Activated T-cell treated with anti-CD3 and anti-CD28 coated beads for 24 hours (primary cell): ENCODE results near the gene D2HGDH.
A peak's percentile ranks its signal among the peaks of the same experiment; 100 is the strongest.

ENCODE experiments used
- DNase-seq: peaks from one replicate; pipeline ENCODE4 v3.0.0-alpha.2; 2020; ENCODE audit warnings: low read depth

Gene D2HGDH

DNA sequence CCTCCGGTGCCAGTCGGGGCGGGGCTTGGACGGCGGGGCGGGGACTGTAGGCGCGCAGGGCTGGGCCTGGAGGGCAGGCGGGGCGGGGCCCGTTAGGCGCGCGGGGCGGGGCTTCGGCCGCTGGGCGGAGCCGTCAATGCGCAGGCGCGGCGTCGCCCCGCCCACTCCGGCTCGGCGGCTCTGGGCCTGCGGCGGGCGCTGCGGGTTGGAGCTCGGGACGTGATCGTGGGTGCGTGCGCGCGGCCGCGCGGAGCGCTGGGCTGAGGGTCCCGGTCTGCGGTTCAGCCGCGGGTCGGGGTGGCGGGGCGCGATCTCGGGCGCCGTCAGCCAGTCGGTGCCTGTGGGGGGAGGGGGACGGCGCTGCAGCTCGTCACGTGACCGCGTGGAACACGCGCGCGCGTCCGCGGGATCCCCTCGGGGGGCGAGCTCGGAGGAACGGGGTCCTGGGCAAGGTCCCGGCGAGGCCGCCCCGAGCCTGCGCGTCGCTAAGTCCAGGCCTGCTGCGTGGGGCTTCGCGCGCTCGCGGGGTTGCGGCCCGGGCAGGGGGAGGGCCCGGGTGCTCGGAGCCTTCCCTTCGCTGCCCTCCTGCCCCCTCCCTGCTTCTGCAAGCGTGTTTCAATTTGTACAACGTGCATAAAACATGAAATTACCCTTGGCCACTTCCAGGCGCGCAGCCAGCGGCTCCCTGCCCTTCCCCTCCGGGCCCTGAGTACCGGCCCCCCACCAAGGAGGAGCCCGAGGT, at the start of gene D2HGDH:
TSS of gene D2HGDH (plus strand) at position 164 of the 742 bp plus-strand sequence. CDS start 595 bp downstream, outside the sequence.
- DNase-seq: peak; percentile 88

GRCh38 chr2:241686324-241686649, 48.1 kb upstream of the D2HGDH start:
- DNase-seq: no peak

GRCh38 chr2:241686650-241687425, 47.6 kb upstream of the D2HGDH start, which contains the start of gene DTYMK:
TSS of gene DTYMK (minus strand) at chr2:241686815. CDS start at chr2:241686783, 32 bp downstream.
- peak; percentile 95 for DNase-seq

GRCh38 chr2:241689306-241689705, 45.1 kb upstream of the D2HGDH start:
- no peak for DNase-seq

GRCh38 chr2:241690202-241690717, 44.2 kb upstream of the D2HGDH start:
- DNase-seq: no peak

DNA sequence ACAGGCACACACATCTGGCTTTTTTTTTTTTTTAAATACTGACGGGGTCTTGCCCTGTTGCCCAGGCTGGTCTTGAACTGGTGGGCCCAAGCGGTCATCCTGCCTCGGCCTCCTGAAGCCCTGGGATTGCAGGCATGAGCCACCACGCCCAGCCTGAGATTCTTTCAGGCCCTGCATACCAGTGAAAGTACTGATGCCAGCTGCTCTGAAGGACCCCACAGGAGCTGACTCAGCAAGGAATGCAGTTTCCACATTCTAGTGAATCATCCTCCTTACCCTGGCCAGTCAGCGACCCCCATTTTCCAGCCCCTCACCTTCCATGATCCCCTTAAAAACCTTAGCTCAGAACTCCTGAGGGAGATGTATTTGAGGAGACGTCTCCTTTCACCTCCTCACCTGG, 42.0 kb upstream of the D2HGDH start:
- DNase-seq: no peak

DNA sequence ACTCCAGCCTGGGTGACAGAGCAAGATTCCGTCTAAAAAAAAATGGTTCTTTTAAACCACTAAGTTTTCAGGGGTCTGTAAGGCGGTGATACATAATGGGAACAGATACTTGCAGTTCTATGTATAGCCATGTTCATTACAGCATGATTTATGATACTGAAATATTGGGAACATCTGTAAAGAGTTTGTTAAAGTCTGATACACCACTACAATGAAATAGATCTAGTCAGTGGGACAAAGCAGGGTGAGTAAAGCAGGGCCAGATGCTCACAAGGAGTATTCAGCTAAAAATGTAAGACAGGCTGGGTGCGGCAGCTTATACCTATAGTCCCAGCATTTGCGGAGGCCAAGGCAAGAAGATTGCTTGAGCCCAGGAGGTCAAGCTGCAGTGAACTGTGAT, 38.8 kb upstream of the D2HGDH start:
- DNase-seq: no peak

DNA sequence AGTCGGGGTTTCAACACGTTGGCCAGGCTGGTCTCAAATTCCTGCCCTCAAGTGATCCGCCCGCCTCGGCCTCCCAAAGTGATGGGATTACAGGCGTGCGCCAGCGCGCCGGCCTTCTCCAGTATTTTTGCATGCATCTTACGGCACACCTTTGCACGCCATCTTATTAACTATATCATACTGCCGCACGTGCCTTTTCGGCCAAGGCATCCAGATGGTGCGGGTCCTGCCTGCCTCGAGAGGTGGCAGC, 33.4 kb upstream of the D2HGDH start:
- no peak for DNase-seq

DNA sequence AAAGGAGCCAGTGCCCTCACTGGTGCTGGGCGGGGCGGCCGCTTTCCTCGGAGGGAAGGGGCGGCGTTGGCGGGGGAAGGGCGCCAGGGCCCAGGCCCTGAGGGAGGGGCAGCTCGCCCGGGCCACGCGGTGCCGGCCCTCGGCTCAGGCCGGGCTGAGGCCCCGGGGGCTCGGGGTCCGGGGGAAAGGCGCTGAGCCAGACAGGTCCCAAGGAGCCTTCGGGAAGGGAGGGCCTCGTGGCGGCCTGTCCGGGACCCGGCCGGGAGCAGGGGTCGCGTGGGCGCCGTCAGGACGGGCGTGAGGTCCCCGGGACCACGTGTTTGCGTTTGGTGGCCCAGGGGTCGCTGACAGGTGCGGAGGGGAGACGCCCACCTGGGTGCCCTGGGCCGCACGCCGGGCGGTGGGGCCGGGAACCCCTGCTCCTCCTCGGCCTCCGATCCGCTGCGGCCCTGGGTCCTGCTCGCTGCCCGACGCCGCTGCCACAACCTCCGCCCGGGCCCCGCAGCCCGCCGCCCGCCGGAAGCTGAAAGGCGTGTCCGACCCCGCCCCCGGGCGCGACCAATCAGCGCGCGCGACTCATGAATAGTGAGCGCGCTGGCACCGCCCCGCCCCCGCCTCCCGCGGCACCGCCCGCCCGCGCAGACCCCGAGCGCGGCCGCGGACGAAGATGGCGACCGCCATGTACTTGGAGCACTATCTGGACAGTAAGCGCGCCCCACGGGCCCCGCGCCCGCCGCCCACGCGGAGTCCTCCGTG, 32.9 kb upstream of the D2HGDH start, which contains the start of gene ING5:
TSS of gene ING5 (plus strand) at position 641 of the 756 bp plus-strand sequence. CDS start at position 668, 27 bp downstream.
- peak; percentile 95 for DNase-seq

DNA sequence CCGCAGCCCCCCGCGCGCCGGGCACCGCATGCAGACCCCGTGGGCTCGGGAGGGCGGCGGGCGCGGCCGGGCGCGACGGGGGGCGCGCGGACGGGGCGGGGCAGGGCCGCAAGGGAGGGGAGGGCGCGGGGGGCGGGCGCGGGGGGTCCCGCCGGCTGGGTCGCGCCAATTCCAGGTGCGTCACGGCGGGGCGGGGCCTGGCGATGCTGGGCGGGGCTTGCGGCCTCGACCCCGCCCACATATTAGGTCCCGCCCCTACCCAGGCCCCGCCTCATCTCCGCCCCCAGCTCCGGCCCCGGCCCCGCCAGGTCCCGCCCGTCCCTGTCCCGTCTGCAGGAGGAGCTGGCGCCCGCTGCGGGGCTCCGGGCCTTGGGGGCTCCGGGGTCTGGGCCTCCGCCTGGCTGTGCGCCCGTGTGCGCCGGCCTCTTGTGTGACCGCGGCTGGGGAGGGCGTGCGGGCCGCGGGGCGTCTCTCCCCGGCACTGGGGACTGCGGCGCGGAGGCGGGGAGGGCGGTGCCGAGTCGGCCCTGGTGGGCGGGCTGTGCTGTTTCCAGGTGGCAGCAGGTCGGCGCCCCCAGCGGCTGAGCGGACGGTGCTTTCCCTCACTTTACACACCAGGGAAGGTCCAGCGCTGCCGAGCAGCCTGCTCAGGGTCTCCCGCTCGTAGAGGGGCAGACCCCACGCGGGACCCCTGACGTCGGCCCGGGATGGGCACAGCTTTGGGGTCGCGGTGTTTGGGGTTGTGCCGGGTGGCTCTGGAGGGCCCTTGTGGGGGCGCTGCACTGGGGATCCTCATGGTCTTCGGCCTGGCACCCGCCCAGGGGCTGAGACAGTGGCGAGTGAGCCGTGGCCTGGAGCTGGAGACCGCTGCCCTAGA, 32.0 kb upstream of the D2HGDH start:
- DNase-seq: peak; percentile 82

DNA sequence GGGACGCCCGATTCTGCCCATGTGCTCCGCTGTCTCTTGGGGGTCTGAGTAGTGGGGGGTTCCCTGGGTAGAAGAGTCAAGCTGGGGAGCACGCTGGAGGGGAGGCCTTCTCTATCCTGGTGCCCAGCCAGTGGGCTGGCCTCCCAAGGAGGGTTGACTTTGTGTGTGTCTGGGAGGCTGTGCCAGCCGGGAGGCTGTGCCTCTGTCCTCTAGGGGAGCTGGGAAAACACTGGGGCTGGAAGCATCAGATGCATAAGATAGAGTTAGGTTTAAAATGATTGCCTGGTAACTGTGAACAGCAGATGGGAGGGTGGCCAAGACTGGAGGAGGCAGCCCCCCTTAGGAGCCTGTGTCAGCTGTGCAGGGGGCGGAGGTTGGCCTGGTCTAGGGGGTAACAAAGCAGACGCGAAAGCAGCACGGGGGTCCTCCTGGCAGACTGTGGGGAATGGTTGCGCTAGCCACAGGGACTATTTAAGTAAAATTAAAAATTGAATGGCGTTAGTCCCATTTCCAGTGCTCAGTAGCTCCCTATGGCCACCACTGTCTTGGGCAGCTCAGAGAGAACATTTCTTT, 31.3 kb upstream of the D2HGDH start:
- no peak for DNase-seq

DNA sequence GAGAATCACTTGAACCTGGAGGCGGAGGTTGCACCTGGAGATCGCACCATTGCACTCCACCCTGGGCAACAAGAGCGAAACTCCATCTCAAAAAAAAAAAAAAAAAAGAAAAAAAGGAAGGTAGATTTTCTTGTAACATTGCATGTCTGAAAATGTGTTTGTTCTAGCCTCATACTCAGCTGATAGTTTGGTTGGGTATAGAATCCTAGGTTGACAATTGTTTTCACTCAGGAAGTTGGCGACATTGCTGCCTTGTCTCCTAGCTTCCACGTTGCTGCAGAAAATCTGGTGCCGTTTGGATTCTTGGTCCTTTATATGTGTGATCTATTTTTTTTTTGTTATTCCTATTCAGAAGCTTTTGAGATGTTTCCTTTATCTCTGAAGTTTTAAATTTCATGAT, 27.9 kb upstream of the D2HGDH start:
- DNase-seq: no peak

GRCh38 chr2:241708879-241709278, 25.6 kb upstream of the D2HGDH start:
- DNase-seq: no peak

DNA sequence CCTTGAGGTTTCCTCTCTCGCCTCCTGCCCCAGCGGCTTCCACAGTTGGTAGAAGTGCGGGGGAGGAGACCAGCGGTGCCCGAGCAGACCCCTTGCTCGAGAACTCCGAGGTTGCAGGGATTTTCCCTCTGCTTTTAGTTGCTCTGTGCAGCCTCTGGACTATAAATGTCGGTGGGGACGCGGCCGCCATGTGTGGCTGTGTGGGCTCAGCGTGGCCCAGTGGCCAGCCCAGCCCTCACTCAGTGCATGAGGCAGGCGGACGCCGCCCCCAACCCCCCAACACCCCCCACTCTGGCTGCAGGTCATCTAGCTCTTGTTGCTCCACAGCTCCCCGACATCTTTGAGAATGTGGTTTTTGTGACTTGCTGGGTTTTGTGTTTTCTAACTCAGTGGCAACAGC, 15.3 kb upstream of the D2HGDH start:
- DNase-seq: no peak

GRCh38 chr2:241720099-241720498, 14.3 kb upstream of the D2HGDH start:
- no peak for DNase-seq

- DNase-seq: no peak
These were observed 13.9 kb upstream of the D2HGDH start for GRCh38 chr2:241720560-241720959.

- DNase-seq: no peak
These were observed 12.6 kb upstream of the D2HGDH start for GRCh38 chr2:241721852-241722251.

GRCh38 chr2:241722896-241723454, 11.5 kb upstream of the D2HGDH start:
- DNase-seq: no peak

- no peak for DNase-seq
These were observed 10.0 kb upstream of the D2HGDH start for GRCh38 chr2:241724259-241724974.
